ENCODE measurements around the gene CENPM. TPM values are rescaled to one million over a fixed set of nuclear protein-coding genes. Genes with fewer than 3 reads are reported as not detected.

Gene CENPM
- polyA plus RNA-seq, 1 donor from 2014 or later, result 2.1 TPM

- no peaks in the 10 kb centered on the region for H3K36me3 ChIP-seq (ENCODE audit: insufficient read depth, low read length)
- TF ChIP-seq EZH2 (IDR thresholded peaks at IDR 0.05; ENCODE audit: borderline replicate concordance, insufficient read depth, low read length, poor library complexity, severe bottlenecking), result no peak
- no peak for TF ChIP-seq TAF1 (IDR thresholded peaks at IDR 0.05; ENCODE audit: low read depth)
- no peak for TF ChIP-seq MXI1 (conservative IDR thresholded peaks at IDR 0.05; ENCODE audit: poor library complexity, severe bottlenecking)
- TF ChIP-seq SMC3 (conservative IDR thresholded peaks at IDR 0.05; ENCODE audit: poor library complexity), result no peak
- no peak for TF ChIP-seq EP300 (conservative IDR thresholded peaks at IDR 0.05; ENCODE audit: poor library complexity, severe bottlenecking)
- no peak for TF ChIP-seq RAD21 (conservative IDR thresholded peaks at IDR 0.05)
- TF ChIP-seq, protein P1, sequence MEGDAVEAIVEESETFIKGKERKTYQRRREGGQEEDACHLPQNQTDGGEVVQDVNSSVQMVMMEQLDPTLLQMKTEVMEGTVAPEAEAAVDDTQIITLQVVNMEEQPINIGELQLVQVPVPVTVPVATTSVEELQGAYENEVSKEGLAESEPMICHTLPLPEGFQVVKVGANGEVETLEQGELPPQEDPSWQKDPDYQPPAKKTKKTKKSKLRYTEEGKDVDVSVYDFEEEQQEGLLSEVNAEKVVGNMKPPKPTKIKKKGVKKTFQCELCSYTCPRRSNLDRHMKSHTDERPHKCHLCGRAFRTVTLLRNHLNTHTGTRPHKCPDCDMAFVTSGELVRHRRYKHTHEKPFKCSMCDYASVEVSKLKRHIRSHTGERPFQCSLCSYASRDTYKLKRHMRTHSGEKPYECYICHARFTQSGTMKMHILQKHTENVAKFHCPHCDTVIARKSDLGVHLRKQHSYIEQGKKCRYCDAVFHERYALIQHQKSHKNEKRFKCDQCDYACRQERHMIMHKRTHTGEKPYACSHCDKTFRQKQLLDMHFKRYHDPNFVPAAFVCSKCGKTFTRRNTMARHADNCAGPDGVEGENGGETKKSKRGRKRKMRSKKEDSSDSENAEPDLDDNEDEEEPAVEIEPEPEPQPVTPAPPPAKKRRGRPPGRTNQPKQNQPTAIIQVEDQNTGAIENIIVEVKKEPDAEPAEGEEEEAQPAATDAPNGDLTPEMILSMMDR (IDR thresholded peaks at IDR 0.05; ENCODE audit: poor library complexity, severe bottlenecking), result no peak
- TF ChIP-seq REST (IDR thresholded peaks at IDR 0.05; ENCODE audit: borderline replicate concordance), result no peak
- no peak for TF ChIP-seq POLR2AphosphoS5 (IDR thresholded peaks at IDR 0.05)
Observed at GRCh38 chr22:41989246-41989645, 42.3 kb upstream of the CENPM start.

GRCh38 chr22:41987276-41987675 is 40.3 kb upstream of the CENPM start:
- Histone ChIP-seq H3K27ac (ENCODE audit: low read length) (no peak overlapping the region), H3K9ac (ENCODE audit: low read length) (no peak overlapping the region), H4K20me1 (ENCODE audit: insufficient read depth) (peaks cover 2% of the 10 kb centered on the region), H3K9me3 (ENCODE audit: low read length) (no peaks in the 10 kb centered on the region), H3K27me3 (ENCODE audit: insufficient read depth, low read depth, low read length) (no peaks in the 10 kb centered on the region), H3K79me2 (replicated peaks; ENCODE audit: insufficient read depth, low read length) (no peaks in the 10 kb centered on the region), H3K4me2 (ENCODE audit: low read length) (no peak overlapping the region), H3K9me2 (ENCODE audit: insufficient read depth, low read length) (no peaks in the 10 kb centered on the region), H2AFZ (ENCODE audit: low read depth, low read length) (no peak overlapping the region), H3F3A (ENCODE audit: insufficient read depth, low read length, poor library complexity, severe bottlenecking) (no peaks in the 10 kb centered on the region), H3K36me3 (ENCODE audit: insufficient read depth, low read length) (no peaks in the 10 kb centered on the region), H3K4me3 (ENCODE audit: low read length) (no peak overlapping the region)
- TF ChIP-seq RAD21 (conservative IDR thresholded peaks at IDR 0.05) (no peak), EZH2 (IDR thresholded peaks at IDR 0.05; ENCODE audit: borderline replicate concordance, insufficient read depth, low read length, poor library complexity, severe bottlenecking) (no peak), REST (IDR thresholded peaks at IDR 0.05; ENCODE audit: borderline replicate concordance) (no peak), EP300 (conservative IDR thresholded peaks at IDR 0.05; ENCODE audit: poor library complexity, severe bottlenecking) (no peak), MXI1 (conservative IDR thresholded peaks at IDR 0.05; ENCODE audit: poor library complexity, severe bottlenecking) (no peak)
- TF ChIP-seq, protein P1 (IDR thresholded peaks at IDR 0.05; ENCODE audit: poor library complexity, severe bottlenecking), result no peak

More at GRCh38 chr22:41989246-41989645, 42.3 kb upstream of the CENPM start:
- Histone ChIP-seq H4K20me1 (ENCODE audit: insufficient read depth) (peaks cover 2% of the 10 kb centered on the region), H3F3A (ENCODE audit: insufficient read depth, low read length, poor library complexity, severe bottlenecking) (no peaks in the 10 kb centered on the region), H3K27me3 (ENCODE audit: insufficient read depth, low read depth, low read length) (no peaks in the 10 kb centered on the region), H3K4me3 (ENCODE audit: low read length) (no peak overlapping the region), H2AFZ (ENCODE audit: low read depth, low read length) (no peak overlapping the region), H3K9me2 (ENCODE audit: insufficient read depth, low read length) (no peaks in the 10 kb centered on the region), H3K79me2 (replicated peaks; ENCODE audit: insufficient read depth, low read length) (no peaks in the 10 kb centered on the region), H3K4me2 (ENCODE audit: low read length) (no peak overlapping the region), H3K9me3 (ENCODE audit: low read length) (no peaks in the 10 kb centered on the region), H3K9ac (ENCODE audit: low read length) (no peak overlapping the region), H3K27ac (ENCODE audit: low read length) (no peak overlapping the region)

Measured in neural cell (in vitro differentiated cells).